HepG2 (cell line): ENCODE data around the gene PPP2R5E. TPM values are rescaled to one million over a fixed set of nuclear protein-coding genes. Genes with fewer than 3 reads are reported as not detected.

ENCODE experiments used
- AGO2 ChIP-seq: fragments of 200-400 bp; formaldehyde crosslinking; optimal IDR thresholded peaks from 2 replicates; pipeline ENCODE3; 2017; ENCODE audit warnings: mild to moderate bottlenecking, low read depth, low read length, moderate library complexity
- ATM ChIP-seq: fragments of 450-650 bp; IDR thresholded peaks from 2 replicates; pipeline ENCODE4 v1.7.1; 2017; ENCODE audit warnings: mild to moderate bottlenecking, borderline replicate concordance
- EEA1 ChIP-seq: sonication (generic); formaldehyde crosslinking; IDR thresholded peaks from 2 replicates; pipeline ENCODE4 v1.5.1; 2020; ENCODE audit warnings: mild to moderate bottlenecking, missing genetic modification reagents, borderline replicate concordance
- ESRRA ChIP-seq: sonication (generic); formaldehyde crosslinking; IDR thresholded peaks from 2 replicates; pipeline ENCODE4 v1.5.1; 2020; ENCODE audit warnings: mild to moderate bottlenecking, low read depth, missing genetic modification reagents
- GABPA ChIP-seq, 2 experiments: IDR thresholded peaks; 2 replicates each; pipeline ENCODE4 v1.6.1; 2011 to 2016; ENCODE audit warnings: low read depth in 2 of 2, low read length in 1 of 2, missing biosample characterization in 1 of 2, missing genetic modification characterization in 1 of 2
- HIC2 ChIP-seq: sonication (generic); formaldehyde crosslinking; IDR thresholded peaks from 2 replicates; pipeline ENCODE4 v1.9.0; 2022; ENCODE audit warnings: low read depth, missing genetic modification reagents
- ISX ChIP-seq: sonication (generic); formaldehyde crosslinking; conservative IDR thresholded peaks from 2 replicates; pipeline ENCODE4 v1.5.0; 2020; ENCODE audit warnings: missing genetic modification reagents
- JARID2 ChIP-seq: sonication (generic); formaldehyde crosslinking; IDR thresholded peaks from 2 replicates; pipeline ENCODE4 v1.8.1; 2023; ENCODE audit warnings: missing genetic modification reagents, inconsistent platforms; ENCODE audit not compliant: insufficient replicate concordance
- KLF6 ChIP-seq: IDR thresholded peaks from 2 replicates; pipeline ENCODE4 v1.8.0; 2016; ENCODE audit warnings: missing biosample characterization, missing genetic modification reagents
- KMT2A ChIP-seq: sonication (generic); formaldehyde crosslinking; IDR thresholded peaks from 2 replicates; pipeline ENCODE4 v1.4.0; 2020; ENCODE audit warnings: missing genetic modification reagents
- NFIB ChIP-seq: sonication (generic); formaldehyde crosslinking; IDR thresholded peaks from 2 replicates; pipeline ENCODE4 v1.9.0; 2021; ENCODE audit warnings: missing genetic modification reagents, mild to moderate bottlenecking, borderline replicate concordance
- SMAD1 ChIP-seq: sonication (generic); formaldehyde crosslinking; IDR thresholded peaks from 2 replicates; pipeline ENCODE4 v1.4.0; 2020; ENCODE audit warnings: missing genetic modification reagents, low read depth, mild to moderate bottlenecking, borderline replicate concordance
- TBL1XR1 ChIP-seq: fragments of 150-350 bp; IDR thresholded peaks from 2 replicates; pipeline ENCODE4 v1.6.1; 2014; ENCODE audit warnings: borderline replicate concordance, low read length; ENCODE audit not compliant: partially characterized antibody
- UBTF ChIP-seq: sonication (generic); formaldehyde crosslinking; IDR thresholded peaks from 2 replicates; pipeline ENCODE4 v1.4.0; 2020; ENCODE audit warnings: mild to moderate bottlenecking, missing genetic modification reagents
- ZBTB20 ChIP-seq: sonication (generic); formaldehyde crosslinking; IDR thresholded peaks from 2 replicates; pipeline ENCODE4 v1.8.1; 2023; ENCODE audit warnings: missing genetic modification reagents, low read depth, mild to moderate bottlenecking, borderline replicate concordance
- ZBTB42 ChIP-seq: sonication (generic); formaldehyde crosslinking; IDR thresholded peaks from 2 replicates; pipeline ENCODE4 v1.5.0; 2020; ENCODE audit warnings: mild to moderate bottlenecking, missing genetic modification reagents
- ZNF275 ChIP-seq: sonication (generic); formaldehyde crosslinking; IDR thresholded peaks from 2 replicates; pipeline ENCODE4 v1.8.0; 2022; ENCODE audit warnings: missing genetic modification reagents, mild to moderate bottlenecking, inconsistent platforms, borderline replicate concordance
- ZNF607 ChIP-seq: sonication (generic); formaldehyde crosslinking; IDR thresholded peaks from 2 replicates; pipeline ENCODE4 v1.5.1; 2020; ENCODE audit warnings: missing genetic modification reagents, mild to moderate bottlenecking, borderline replicate concordance
- ZNF660 ChIP-seq: sonication (generic); formaldehyde crosslinking; IDR thresholded peaks from 2 replicates; pipeline ENCODE4 v1.5.1; 2020; ENCODE audit warnings: mild to moderate bottlenecking, low read depth, missing genetic modification reagents, borderline replicate concordance
- ZNF766 ChIP-seq: sonication (generic); formaldehyde crosslinking; IDR thresholded peaks from 2 replicates; pipeline ENCODE4 v1.5.0; 2020; ENCODE audit warnings: missing genetic modification reagents, borderline replicate concordance
- ZXDC ChIP-seq: sonication (generic); formaldehyde crosslinking; IDR thresholded peaks from 2 replicates; pipeline ENCODE4 v1.5.0; 2020; ENCODE audit warnings: mild to moderate bottlenecking, missing genetic modification reagents
- polyA plus RNA-seq, 8 experiments: library from polyadenylated mRNA; depleted of rRNA in 3 of 8; stranded (reverse) in 7 of 8; unstranded in 1 of 8; fragments of >200 nt; fragmentation: Illumina TruSeq in 4 of 8; extraction: Trizol in 4 of 8; gene quantifications; 2 replicates each; pipeline versions ENCODE4 v1.2.1 to v1.2.3, GENCODE V29; 2011 to 2016; ENCODE audit warnings: low read depth in 4 of 8, missing spikeins in 1 of 8, mixed read lengths in 1 of 8; ENCODE audit not compliant: insufficient read depth in 1 of 8
- total RNA-seq, 5 experiments: library from RNA; depleted of rRNA; stranded (reverse); fragments of >200 nt; fragmentation: Illumina TruSeq; extraction: Trizol; gene quantifications; 2 replicates each; pipeline ENCODE4 v1.2.3, GENCODE V29; 2016; ENCODE audit warnings: low read depth in 1 of 5

PPP2R5E gene
- total and polyA plus RNA-seq, 2 of the 13 experiments (the other 11 are each of a cell fraction or from before 2014, with no cell fraction given), result 8.9 to 11.0 TPM

GRCh38 chr14:63542231-63542999, 762 bp downstream of the PPP2R5E start (continued):
- TF ChIP-seq UBTF (no peak), JARID2 (CRISPR knock-in tag) (no peak), GABPA (IDR thresholded peaks at IDR 0.05; ENCODE audit: low read depth, low read length) (no peak), GABPA (CRISPR knock-in tag; IDR thresholded peaks at IDR 0.05; ENCODE audit: low read depth) (no peak), NFIB (no peak), ZNF607 (CRISPR knock-in tag) (no peak; the same call in 1 of the 2 replicates), ATM (no peak), KMT2A (CRISPR knock-in tag) (no peak), ZNF766 (no peak), SMAD1 (no peak), ZNF275 (CRISPR knock-in tag) (peak; percentile 25; the same call in 1 of the 2 replicates), ZNF660 (no peak), AGO2 (no peak), ISX (no peak), ZXDC (CRISPR knock-in tag) (no peak), EEA1 (CRISPR knock-in tag) (no peak), TBL1XR1 (no peak), ZBTB20 (no peak), ESRRA (CRISPR knock-in tag) (no peak), ZBTB42 (CRISPR knock-in tag) (no peak), HIC2 (CRISPR knock-in tag) (no peak), KLF6 (CRISPR knock-in tag) (no peak)
